ENCODE data around the gene C20orf204.

The C20orf204 gene

DNA sequence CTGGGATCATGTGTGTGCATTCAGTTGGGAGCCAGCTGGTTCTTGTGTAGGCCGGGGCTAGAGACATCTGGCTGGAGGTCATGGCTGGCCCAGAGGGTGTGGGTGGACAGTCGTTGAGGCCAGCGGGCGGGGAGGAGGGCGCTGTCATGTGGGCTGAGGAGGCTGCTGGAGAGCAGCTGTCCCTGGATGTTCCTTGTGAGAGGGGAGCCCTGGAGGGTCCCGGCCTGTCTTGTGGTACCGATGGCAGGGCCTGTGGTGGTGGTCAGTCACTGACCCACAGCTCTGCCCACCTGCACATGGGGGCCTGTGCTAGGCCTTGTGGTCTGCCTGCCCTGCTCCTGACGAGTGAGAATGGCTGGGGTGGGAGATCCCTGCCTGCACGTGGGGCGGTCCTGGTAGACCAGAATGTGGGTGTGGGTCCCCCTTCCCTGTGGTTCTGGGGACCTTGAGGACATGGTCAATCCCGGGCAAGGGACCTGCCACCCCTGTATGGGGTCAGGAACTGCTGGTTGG lies 1.9 kb upstream of the C20orf204 start:
- TF ChIP-seq POLR2AphosphoS5 (IDR thresholded peaks at IDR 0.05; ENCODE audit: low read depth, low read length): no peak
- TF ChIP-seq TAF1 (IDR thresholded peaks at IDR 0.05; ENCODE audit: borderline replicate concordance, insufficient read depth, low read length): no peak
- no peak for TF ChIP-seq SIN3A (IDR thresholded peaks at IDR 0.05; ENCODE audit: borderline replicate concordance, insufficient read depth, low read length)
- TF ChIP-seq FOXP2 (optimal IDR thresholded peaks at IDR 0.05; ENCODE audit: borderline replicate concordance, extremely low read depth, extremely low read length, insufficient read depth): no peak
- TF ChIP-seq, protein P1, sequence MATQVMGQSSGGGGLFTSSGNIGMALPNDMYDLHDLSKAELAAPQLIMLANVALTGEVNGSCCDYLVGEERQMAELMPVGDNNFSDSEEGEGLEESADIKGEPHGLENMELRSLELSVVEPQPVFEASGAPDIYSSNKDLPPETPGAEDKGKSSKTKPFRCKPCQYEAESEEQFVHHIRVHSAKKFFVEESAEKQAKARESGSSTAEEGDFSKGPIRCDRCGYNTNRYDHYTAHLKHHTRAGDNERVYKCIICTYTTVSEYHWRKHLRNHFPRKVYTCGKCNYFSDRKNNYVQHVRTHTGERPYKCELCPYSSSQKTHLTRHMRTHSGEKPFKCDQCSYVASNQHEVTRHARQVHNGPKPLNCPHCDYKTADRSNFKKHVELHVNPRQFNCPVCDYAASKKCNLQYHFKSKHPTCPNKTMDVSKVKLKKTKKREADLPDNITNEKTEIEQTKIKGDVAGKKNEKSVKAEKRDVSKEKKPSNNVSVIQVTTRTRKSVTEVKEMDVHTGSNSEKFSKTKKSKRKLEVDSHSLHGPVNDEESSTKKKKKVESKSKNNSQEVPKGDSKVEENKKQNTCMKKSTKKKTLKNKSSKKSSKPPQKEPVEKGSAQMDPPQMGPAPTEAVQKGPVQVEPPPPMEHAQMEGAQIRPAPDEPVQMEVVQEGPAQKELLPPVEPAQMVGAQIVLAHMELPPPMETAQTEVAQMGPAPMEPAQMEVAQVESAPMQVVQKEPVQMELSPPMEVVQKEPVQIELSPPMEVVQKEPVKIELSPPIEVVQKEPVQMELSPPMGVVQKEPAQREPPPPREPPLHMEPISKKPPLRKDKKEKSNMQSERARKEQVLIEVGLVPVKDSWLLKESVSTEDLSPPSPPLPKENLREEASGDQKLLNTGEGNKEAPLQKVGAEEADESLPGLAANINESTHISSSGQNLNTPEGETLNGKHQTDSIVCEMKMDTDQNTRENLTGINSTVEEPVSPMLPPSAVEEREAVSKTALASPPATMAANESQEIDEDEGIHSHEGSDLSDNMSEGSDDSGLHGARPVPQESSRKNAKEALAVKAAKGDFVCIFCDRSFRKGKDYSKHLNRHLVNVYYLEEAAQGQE (IDR thresholded peaks at IDR 0.05; ENCODE audit: insufficient read depth in 1 of 2, low read depth in 2 of 2, low read length in 2 of 2): no peak

DNA sequence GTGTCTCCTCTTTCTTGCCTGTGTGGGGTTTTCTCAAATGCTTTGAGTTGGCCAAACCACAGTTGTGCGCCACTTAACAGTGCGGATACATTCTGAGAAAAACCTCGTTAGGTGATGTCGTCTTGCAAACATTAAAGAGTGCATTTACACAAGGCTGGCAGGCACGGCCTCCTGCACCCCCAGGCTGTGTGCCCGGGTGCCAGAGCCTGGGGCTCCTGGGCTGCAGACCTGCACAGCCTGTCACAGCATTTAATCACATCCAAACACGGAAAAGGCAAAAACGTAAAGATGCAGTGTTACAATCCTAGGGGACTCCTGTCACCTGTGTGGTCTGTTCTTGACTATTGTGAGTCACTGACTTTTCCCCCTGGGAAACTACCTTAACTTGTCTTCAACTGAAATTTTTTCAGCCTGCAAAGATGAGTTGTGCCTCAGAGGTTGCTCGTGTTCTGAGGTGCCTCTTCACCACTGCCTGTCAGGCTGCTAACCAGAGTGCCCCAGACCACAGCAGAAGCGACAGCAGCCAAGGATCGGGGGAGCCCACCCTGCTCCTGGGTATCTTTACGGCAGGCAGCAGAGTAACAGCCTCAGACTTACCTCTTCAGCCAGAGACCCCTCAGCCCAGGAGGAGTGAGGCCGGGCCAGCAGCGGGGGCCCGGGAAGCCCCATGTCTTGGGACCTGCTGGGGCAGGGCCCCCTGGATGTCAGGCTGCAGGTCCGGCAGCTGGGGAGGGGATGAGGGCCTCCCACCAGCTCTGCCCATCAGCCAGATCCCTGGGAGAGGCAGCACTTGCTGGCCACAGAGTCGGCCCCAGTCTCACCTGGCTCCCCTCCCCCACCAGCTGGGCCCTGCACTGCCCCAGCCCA lies 683 bp upstream of the C20orf204 start:
- no peak for TF ChIP-seq TAF1 (IDR thresholded peaks at IDR 0.05; ENCODE audit: borderline replicate concordance, insufficient read depth, low read length)
- TF ChIP-seq POLR2AphosphoS5 (IDR thresholded peaks at IDR 0.05; ENCODE audit: low read depth, low read length): no peak
- TF ChIP-seq FOXP2 (optimal IDR thresholded peaks at IDR 0.05; ENCODE audit: borderline replicate concordance, extremely low read depth, extremely low read length, insufficient read depth): no peak
- TF ChIP-seq, protein P1 (IDR thresholded peaks at IDR 0.05; ENCODE audit: insufficient read depth in 1 of 2, low read depth in 2 of 2, low read length in 2 of 2): no peak
- no peak for TF ChIP-seq SIN3A (IDR thresholded peaks at IDR 0.05; ENCODE audit: borderline replicate concordance, insufficient read depth, low read length)

DNA sequence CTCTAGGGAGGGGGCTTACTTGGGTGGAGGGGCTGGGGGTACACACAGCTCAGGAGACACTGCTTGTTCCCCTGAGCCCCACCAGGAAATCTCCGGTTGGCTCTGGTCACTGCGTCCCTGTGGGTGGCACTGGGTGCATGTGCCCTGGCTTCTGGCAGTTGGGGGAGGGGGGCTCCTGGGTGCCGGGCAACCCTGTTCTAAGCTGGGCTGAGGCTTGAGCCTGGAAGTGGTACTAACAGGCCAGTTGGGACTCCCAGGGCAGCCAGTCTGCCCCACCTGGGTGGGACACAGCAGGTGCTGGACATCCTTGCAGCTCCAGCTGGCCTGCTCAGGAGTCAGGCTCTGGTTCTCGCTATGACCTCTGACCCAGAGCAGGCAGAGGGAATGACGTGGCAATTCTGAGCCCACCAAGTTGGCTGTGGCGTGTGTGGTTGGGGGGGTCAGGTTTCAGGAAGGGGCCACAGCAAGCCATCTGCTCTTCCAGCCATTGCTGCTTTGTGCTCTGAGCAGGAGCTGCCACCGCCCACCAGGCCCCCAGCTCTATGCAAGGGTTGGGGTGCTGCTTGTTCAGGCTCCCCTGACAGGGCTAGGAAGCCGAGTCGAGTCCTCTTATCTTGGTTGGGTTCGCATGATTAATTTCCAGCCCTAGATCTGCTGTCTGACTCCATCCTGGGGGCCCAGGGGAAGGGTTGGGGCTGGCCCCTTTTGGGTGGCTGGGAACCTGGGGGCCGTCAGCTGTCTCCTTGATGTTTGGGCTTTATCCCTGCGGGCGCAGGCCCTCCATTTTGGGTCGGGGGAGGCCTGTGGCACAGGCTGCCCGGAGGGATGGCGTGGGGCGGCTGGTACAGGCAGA lies 590 bp downstream of the C20orf204 start:
- TF ChIP-seq POLR2AphosphoS5 (IDR thresholded peaks at IDR 0.05; ENCODE audit: low read depth, low read length): no peak
- no peak for TF ChIP-seq TAF1 (IDR thresholded peaks at IDR 0.05; ENCODE audit: borderline replicate concordance, insufficient read depth, low read length)
- no peak for TF ChIP-seq SIN3A (IDR thresholded peaks at IDR 0.05; ENCODE audit: borderline replicate concordance, insufficient read depth, low read length)
- TF ChIP-seq, protein P1 (IDR thresholded peaks at IDR 0.05; ENCODE audit: insufficient read depth in 1 of 2, low read depth in 2 of 2, low read length in 2 of 2): no peak
- TF ChIP-seq FOXP2 (optimal IDR thresholded peaks at IDR 0.05; ENCODE audit: borderline replicate concordance, extremely low read depth, extremely low read length, insufficient read depth): no peak

DNA sequence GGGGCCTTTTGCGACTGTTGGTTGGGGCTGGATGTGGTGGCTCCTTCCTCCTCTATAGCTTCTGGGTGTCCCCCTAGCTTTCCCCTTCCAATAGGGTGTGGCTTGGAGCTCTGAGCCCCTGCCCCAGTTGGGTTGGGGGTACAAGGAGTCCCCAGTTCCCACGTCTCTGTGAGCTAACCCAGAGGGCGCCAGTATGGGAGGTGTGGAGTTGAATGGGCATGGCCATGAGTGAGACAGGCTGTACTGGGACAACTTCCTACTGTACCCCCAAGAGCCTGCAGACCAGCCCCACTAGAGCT lies 1.2 kb downstream of the C20orf204 start:
- TF ChIP-seq FOXP2 (optimal IDR thresholded peaks at IDR 0.05; ENCODE audit: borderline replicate concordance, extremely low read depth, extremely low read length, insufficient read depth) (no peak), TAF1 (IDR thresholded peaks at IDR 0.05; ENCODE audit: borderline replicate concordance, insufficient read depth, low read length) (no peak), SIN3A (IDR thresholded peaks at IDR 0.05; ENCODE audit: borderline replicate concordance, insufficient read depth, low read length) (no peak), POLR2AphosphoS5 (IDR thresholded peaks at IDR 0.05; ENCODE audit: low read depth, low read length) (no peak)
- TF ChIP-seq, protein P1 (IDR thresholded peaks at IDR 0.05; ENCODE audit: insufficient read depth in 1 of 2, low read depth in 2 of 2, low read length in 2 of 2): no peak
